C4-2B (cell line): ENCODE measurements around the gene UBL4A.

ENCODE experiments used
- H3K27ac ChIP-seq: fragments of 450-650 bp; 2 replicates; pipeline ENCODE4 v1.5.1; 2017
- ZFX ChIP-seq: fragments of 450-650 bp; IDR thresholded peaks from 2 replicates; pipeline ENCODE4 v1.6.1; 2017
- TF ChIP-seq, protein P1 (sequence below): fragments of 450-650 bp; conservative IDR thresholded peaks from 2 replicates; pipeline ENCODE4 v1.5.1; 2017; ENCODE audit warnings: mild to moderate bottlenecking

Gene UBL4A

DNA sequence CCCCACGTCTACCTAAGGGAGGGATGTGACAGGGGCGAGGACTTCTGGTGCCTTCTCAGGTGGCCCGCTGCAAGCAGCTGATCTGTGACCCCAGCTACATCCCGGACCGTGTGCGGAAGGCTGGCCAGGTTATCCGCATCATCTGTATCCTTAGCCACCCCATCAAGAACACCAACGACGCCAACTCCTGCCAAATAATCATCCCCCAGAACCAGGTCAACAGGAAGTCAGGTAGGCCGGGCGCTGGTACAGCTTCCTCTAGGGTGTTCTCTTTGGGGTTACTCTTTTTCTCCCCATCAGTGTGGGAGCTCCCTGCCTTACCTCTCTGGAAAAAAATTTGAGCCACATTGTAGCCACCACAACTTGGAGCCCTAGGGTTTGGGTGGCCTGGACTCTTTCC, 44.9 kb downstream of the UBL4A start:
- no peak overlapping the region for H3K27ac ChIP-seq

DNA sequence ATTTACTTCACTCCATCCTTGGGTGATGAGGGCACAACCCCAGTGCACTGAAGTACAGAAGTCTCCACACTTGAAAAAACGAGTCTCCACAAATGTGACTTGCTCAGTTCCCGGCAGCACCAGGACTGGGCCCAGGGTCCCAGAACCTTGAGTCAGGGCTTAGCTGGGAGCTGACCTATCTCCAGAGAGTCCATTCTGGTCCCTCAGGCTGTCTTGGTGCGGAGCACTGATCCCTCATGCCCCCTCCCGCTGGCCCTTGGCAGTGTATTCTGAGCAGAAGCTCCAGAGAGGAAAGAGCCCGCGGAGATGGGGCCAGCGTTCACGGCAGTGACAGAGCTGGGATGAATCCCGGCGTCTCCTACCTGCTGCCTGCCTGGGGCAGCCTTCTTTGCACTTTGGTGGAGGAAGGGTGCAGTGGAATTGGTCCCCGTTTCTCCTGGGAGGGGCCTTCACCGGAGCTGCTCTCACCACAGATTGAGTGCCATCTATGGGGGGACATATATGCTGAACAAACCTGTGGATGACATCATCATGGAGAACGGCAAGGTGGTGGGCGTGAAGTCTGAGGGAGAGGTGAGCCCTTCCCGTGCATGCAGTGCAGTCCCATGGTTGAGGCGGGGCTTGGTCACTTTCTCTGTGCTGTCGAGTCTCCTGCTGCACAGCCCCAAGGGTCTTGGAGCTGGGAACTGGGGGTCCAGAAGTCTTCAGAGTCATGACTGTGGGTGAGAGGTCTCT, 45.6 kb downstream of the UBL4A start:
- TF ChIP-seq, protein P1, sequence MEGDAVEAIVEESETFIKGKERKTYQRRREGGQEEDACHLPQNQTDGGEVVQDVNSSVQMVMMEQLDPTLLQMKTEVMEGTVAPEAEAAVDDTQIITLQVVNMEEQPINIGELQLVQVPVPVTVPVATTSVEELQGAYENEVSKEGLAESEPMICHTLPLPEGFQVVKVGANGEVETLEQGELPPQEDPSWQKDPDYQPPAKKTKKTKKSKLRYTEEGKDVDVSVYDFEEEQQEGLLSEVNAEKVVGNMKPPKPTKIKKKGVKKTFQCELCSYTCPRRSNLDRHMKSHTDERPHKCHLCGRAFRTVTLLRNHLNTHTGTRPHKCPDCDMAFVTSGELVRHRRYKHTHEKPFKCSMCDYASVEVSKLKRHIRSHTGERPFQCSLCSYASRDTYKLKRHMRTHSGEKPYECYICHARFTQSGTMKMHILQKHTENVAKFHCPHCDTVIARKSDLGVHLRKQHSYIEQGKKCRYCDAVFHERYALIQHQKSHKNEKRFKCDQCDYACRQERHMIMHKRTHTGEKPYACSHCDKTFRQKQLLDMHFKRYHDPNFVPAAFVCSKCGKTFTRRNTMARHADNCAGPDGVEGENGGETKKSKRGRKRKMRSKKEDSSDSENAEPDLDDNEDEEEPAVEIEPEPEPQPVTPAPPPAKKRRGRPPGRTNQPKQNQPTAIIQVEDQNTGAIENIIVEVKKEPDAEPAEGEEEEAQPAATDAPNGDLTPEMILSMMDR = no peak
- no peak for TF ChIP-seq ZFX
- H3K27ac ChIP-seq = no peak overlapping the region

More for the DNA sequence above, 44.9 kb downstream of the UBL4A start:
- TF ChIP-seq, protein P1 = no peak
- TF ChIP-seq ZFX = no peak

DNA sequence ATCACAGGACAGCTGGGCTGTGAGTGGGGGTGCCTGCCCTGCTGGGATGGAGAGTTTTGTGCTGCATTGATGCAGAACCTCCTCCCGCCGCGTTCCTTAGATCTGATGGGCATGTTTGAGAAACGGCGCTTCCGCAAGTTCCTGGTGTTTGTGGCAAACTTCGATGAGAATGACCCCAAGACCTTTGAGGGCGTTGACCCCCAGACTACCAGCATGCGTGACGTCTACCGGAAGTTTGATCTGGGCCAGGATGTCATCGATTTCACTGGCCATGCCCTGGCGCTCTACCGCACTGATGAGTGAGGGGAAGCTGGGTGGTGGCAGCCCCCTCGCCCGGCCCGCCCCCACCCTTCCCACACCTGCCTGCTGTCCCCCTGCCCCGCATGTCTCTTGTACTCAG, 46.6 kb downstream of the UBL4A start:
- no peak overlapping the region for H3K27ac ChIP-seq

DNA sequence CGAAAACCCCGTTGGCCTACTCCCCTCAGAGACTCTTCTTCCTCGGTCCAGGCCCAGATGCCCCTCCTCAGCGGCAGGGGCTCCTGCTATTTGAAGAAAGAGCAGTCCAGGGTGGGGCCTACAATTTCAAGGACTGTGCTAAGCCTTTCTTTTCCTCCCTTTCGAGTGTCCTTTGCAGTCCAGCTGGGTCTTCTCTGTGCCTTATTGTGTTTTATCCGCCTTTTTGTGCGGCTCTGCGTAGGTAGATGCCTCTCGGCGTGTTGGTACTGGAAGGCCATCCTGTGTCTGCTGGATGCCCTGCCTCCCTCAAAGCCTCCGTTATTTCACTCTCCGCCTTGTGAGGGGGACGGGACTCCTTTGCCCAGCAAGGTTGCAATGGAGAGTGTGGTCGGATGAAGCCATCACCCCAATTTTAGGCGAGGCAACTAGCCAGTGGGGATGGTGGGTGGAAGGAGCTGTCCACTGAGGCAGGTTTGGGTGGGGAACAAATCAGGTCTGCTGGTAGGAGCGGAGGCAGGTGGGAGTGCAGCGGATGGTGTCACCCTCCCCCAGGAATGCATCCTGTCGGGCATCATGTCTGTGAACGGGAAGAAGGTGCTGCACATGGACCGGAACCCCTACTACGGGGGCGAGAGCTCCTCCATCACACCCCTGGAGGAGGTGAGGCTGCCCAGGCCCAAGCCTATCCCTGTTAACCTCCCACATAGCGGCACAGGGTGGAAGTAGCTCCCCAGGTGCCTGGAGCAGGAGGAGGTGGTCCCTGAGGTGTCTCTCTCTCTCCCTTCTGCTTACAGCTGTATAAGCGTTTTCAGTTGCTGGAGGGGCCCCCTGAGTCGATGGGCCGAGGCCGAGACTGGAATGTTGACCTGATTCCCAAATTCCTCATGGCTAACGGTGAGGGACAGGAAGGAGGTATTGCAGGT, 48.2 kb downstream of the UBL4A start:
- peak overlapping the region; percentile 85 for H3K27ac ChIP-seq
- TF ChIP-seq, protein P1 = no peak
- no peak for TF ChIP-seq ZFX

More for the DNA sequence above, 46.6 kb downstream of the UBL4A start:
- TF ChIP-seq ZFX = no peak
- TF ChIP-seq, protein P1 = no peak

DNA sequence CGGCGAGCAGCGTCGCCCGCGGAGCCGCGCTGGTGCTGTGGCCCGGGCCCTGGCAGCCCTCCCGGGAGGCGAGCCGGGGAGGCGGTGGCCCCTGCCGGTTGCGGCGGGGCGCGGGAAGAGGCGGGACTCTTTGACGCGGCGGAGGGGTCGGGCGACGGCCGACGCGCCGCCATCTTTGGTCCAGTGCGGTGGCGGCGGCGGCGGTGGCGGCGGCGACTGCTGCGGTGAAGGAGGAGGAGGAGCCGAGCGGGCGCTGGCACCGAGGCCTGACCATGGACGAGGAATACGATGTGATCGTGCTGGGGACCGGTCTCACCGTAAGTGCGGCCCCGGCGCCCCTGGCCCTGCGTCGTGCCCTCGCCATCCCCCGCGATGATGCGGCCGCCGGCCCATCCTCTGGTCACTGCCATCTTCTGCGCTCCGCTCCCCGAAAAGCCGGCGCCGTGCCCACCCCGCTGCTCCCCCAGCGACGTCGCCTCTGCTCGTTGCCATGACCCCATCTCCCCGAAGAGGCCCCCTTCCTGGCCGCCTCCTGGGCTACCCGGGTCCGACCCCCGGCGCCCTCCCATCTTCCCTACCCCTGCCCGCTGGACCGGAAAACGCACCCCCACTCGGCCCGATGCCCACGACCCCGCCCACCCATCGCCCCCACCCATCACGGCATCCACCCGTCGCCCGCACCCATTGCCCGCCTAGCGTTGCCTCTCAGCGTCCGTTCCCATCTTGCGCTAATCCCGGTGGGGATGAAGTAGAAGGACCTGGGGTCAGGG, 49.2 kb downstream of the UBL4A start, which contains the start of gene GDI1:
GDI1 (plus strand) TSS at position 172 of the 770 bp plus-strand sequence; CDS start at position 273, 101 bp downstream.
- H3K27ac ChIP-seq = peak within 1 kb of the TSS; percentile 85
- no peak for TF ChIP-seq ZFX
- TF ChIP-seq, protein P1 = no peak

- peak overlapping the region; percentile 85 for H3K27ac ChIP-seq
- TF ChIP-seq ZFX = no peak
- TF ChIP-seq, protein P1 = no peak
These were observed 49.9 kb downstream of the UBL4A start for GRCh38 chrX:154436374-154436982.
